ENCODE results near the gene TSHZ2.

DNA sequence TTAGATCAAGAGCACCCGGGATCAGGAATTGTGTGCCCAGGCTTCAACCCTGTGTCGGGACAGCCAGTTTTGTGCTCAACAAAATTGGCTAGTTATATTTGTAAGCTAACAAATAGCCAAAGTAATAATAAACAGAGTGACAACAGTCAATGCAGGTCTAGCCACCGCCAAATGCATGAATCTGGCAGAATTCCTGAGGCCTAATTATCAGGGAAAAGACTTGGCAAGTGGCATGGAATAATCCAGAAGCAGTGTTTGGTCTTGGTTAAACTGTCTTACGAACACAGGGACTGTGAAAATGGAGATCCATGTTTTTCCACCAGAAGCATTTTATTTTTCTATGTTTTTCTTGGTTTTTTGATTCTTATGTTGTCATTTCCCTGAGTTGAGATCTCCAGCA lies 352.7 kb downstream of the TSHZ2 start:
- TF ChIP-seq POLR2AphosphoS5 (IDR thresholded peaks at IDR 0.05; ENCODE audit: insufficient read depth, low read depth, low read length): no peak
- TF ChIP-seq, protein P1, sequence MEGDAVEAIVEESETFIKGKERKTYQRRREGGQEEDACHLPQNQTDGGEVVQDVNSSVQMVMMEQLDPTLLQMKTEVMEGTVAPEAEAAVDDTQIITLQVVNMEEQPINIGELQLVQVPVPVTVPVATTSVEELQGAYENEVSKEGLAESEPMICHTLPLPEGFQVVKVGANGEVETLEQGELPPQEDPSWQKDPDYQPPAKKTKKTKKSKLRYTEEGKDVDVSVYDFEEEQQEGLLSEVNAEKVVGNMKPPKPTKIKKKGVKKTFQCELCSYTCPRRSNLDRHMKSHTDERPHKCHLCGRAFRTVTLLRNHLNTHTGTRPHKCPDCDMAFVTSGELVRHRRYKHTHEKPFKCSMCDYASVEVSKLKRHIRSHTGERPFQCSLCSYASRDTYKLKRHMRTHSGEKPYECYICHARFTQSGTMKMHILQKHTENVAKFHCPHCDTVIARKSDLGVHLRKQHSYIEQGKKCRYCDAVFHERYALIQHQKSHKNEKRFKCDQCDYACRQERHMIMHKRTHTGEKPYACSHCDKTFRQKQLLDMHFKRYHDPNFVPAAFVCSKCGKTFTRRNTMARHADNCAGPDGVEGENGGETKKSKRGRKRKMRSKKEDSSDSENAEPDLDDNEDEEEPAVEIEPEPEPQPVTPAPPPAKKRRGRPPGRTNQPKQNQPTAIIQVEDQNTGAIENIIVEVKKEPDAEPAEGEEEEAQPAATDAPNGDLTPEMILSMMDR (IDR thresholded peaks at IDR 0.05; ENCODE audit: extremely low read depth in 1 of 2, insufficient read depth in 1 of 2, low read depth in 1 of 2, low read length in 2 of 2): no peak
- no peak for TF ChIP-seq EZH2 (IDR thresholded peaks at IDR 0.05; ENCODE audit: borderline replicate concordance, low read depth, low read length, severe bottlenecking)
